ENCODE measurements around the gene ERF. TPM values are rescaled to one million over a fixed set of nuclear protein-coding genes. Genes with fewer than 3 reads are reported as not detected.

Gene ERF
- total and polyA plus RNA-seq, 10 of the 15 experiments (the other 5 are each of a cell fraction or from before 2014, with no cell fraction given): 0.02 to 51.8 (median 14.4) TPM

DNA sequence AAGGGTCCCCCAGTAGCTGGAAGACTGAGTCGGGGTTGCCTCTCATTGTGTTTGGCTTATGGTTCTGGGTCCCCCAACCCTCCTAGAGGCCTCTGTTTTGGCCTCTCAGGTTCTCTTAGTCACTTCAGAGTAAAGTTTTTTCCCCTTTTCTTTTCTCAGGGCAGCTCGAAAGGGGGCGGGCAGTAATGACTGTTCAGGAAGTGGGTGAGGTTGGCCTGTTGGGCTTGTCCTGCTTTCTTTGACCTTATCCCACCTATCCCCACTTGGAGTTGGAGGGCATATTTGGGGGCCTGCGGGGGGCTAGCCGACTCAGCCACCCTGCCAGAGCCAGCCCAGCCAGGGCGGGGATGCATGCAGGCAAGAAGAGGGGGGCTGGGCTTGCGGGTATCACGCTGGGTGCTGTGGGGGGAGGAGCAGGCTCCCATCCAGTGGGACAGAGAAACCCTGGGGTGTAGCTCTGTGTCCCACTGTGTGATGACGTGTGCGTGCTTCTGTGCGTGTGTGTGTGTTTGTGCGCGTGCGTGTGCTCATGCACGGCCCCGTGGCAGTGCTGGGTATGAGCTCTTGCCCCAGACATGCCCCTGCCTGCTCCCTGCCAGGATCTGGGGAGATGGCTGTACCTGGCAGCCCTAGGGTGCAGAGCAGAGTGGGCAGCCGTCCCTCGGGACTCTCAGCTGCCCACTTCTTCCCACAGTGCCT lies 15.6 kb upstream of the ERF start (continued):
- TF ChIP-seq SREBF2 (IDR thresholded peaks at IDR 0.05; ENCODE audit: low read length): no peak
- TF ChIP-seq, protein P1, sequence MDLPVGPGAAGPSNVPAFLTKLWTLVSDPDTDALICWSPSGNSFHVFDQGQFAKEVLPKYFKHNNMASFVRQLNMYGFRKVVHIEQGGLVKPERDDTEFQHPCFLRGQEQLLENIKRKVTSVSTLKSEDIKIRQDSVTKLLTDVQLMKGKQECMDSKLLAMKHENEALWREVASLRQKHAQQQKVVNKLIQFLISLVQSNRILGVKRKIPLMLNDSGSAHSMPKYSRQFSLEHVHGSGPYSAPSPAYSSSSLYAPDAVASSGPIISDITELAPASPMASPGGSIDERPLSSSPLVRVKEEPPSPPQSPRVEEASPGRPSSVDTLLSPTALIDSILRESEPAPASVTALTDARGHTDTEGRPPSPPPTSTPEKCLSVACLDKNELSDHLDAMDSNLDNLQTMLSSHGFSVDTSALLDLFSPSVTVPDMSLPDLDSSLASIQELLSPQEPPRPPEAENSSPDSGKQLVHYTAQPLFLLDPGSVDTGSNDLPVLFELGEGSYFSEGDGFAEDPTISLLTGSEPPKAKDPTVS (IDR thresholded peaks at IDR 0.05; ENCODE audit: low read depth, low read length): no peak
- TF ChIP-seq, protein P2, sequence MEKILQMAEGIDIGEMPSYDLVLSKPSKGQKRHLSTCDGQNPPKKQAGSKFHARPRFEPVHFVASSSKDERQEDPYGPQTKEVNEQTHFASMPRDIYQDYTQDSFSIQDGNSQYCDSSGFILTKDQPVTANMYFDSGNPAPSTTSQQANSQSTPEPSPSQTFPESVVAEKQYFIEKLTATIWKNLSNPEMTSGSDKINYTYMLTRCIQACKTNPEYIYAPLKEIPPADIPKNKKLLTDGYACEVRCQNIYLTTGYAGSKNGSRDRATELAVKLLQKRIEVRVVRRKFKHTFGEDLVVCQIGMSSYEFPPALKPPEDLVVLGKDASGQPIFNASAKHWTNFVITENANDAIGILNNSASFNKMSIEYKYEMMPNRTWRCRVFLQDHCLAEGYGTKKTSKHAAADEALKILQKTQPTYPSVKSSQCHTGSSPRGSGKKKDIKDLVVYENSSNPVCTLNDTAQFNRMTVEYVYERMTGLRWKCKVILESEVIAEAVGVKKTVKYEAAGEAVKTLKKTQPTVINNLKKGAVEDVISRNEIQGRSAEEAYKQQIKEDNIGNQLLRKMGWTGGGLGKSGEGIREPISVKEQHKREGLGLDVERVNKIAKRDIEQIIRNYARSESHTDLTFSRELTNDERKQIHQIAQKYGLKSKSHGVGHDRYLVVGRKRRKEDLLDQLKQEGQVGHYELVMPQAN (conservative IDR thresholded peaks at IDR 0.05): peak; percentile 47
- TF ChIP-seq BRCA1 (IDR thresholded peaks at IDR 0.05; ENCODE audit: low read depth, low read length): no peak
- TF ChIP-seq MLLT1 (IDR thresholded peaks at IDR 0.05): peak; percentile 54; the same call in 1 of the 2 replicates
- TF ChIP-seq MXI1 (IDR thresholded peaks at IDR 0.05; ENCODE audit: low read depth, low read length): peak; percentile 43; the same call in 1 of the 2 replicates
- peak; percentile 81 for TF ChIP-seq GATAD2B (conservative IDR thresholded peaks at IDR 0.05; ENCODE audit: low read depth)
- TF ChIP-seq JUND (IDR thresholded peaks at IDR 0.05; ENCODE audit: low read depth, low read length): no peak
- no peak for TF ChIP-seq ZZZ3 (IDR thresholded peaks at IDR 0.05; ENCODE audit: control insufficient read depth, insufficient read length, low read depth)
- TF ChIP-seq ZBED1 (IDR thresholded peaks at IDR 0.05; ENCODE audit: borderline replicate concordance): no peak
- peak; percentile 66; the same call in 1 of the 2 replicates for TF ChIP-seq CHD2 (IDR thresholded peaks at IDR 0.05; ENCODE audit: borderline replicate concordance, low read depth, low read length)
- TF ChIP-seq ZNF217 (IDR thresholded peaks at IDR 0.05): no peak
- no peak for TF ChIP-seq SUPT20H (IDR thresholded peaks at IDR 0.05; ENCODE audit: borderline replicate concordance, control insufficient read depth, low read depth, low read length)
- TF ChIP-seq BMI1 (IDR thresholded peaks at IDR 0.05; ENCODE audit: borderline replicate concordance): no peak
- TF ChIP-seq SMAD1 (IDR thresholded peaks at IDR 0.05; ENCODE audit: low read depth, partially characterized antibody): no peak
- TF ChIP-seq, protein P3, sequence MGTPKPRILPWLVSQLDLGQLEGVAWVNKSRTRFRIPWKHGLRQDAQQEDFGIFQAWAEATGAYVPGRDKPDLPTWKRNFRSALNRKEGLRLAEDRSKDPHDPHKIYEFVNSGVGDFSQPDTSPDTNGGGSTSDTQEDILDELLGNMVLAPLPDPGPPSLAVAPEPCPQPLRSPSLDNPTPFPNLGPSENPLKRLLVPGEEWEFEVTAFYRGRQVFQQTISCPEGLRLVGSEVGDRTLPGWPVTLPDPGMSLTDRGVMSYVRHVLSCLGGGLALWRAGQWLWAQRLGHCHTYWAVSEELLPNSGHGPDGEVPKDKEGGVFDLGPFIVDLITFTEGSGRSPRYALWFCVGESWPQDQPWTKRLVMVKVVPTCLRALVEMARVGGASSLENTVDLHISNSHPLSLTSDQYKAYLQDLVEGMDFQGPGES (IDR thresholded peaks at IDR 0.05): no peak
- no peak; a peak in 1 of 4 replicates for TF ChIP-seq EP300 (IDR thresholded peaks at IDR 0.05; ENCODE audit: borderline replicate concordance in 1 of 2, control insufficient read depth in 1 of 2, low read depth in 2 of 2, low read length in 2 of 2)
- no peak for TF ChIP-seq KDM1A (IDR thresholded peaks at IDR 0.05; ENCODE audit: borderline replicate concordance)
- TF ChIP-seq, protein P4, sequence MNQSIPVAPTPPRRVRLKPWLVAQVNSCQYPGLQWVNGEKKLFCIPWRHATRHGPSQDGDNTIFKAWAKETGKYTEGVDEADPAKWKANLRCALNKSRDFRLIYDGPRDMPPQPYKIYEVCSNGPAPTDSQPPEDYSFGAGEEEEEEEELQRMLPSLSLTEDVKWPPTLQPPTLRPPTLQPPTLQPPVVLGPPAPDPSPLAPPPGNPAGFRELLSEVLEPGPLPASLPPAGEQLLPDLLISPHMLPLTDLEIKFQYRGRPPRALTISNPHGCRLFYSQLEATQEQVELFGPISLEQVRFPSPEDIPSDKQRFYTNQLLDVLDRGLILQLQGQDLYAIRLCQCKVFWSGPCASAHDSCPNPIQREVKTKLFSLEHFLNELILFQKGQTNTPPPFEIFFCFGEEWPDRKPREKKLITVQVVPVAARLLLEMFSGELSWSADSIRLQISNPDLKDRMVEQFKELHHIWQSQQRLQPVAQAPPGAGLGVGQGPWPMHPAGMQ (IDR thresholded peaks at IDR 0.05; ENCODE audit: borderline replicate concordance): no peak
- no peak for TF ChIP-seq RAD51 (IDR thresholded peaks at IDR 0.05)
